HCT116 (cell line): Measurements from ENCODE around the gene ESCO1. TPM values are rescaled to one million over a fixed set of nuclear protein-coding genes. Genes with fewer than 3 reads are reported as not detected.

Experiments used
- ATAC-seq: fragments of 200-7000 bp; cut with Tn5 transposase; 2 replicates; pipeline ENCODE4 v1.9.1; 2020; ENCODE audit warnings: mild to moderate bottlenecking, moderate library complexity
- BruUV-seq: library from RNA; stranded (reverse); fragments of 400-500 nt; replicated peaks from 2 replicates; lab custom pipeline; 2021; lab: Mats Ljungman, UMichigan
- CTCF ChIA-PET: fragments of 300-600 bp; sonication (Branson Sonifier 250); formaldehyde crosslinking; loops from one replicate; lab custom pipeline; 2021; ENCODE audit warnings: antibody characterized with exemption; lab: Charles Lee
- POLR2A ChIA-PET: fragments of 300-600, 350-600 bp; sonication (Branson Sonifier 250); formaldehyde crosslinking; loops from one replicate; lab custom pipeline; 2021; ENCODE audit warnings: antibody characterized with exemption; lab: Charles Lee
- RAD21 ChIA-PET, 2 experiments: fragments of 300-600 bp; sonication (Branson Sonifier 250); formaldehyde crosslinking; loops; one replicate each; lab custom pipeline; 2023; ENCODE audit warnings: low total read pairs in 2 of 2; ENCODE audit not compliant: uncharacterized antibody in 2 of 2, unreplicated experiment in 2 of 2, low non-redundant PET in 1 of 2; lab: Charles Lee
- DNase-seq: peaks from one replicate; pipeline ENCODE4 v3.0.0-alpha.2; 2010; ENCODE audit warnings: low read depth, low spot score
- H2AFZ ChIP-seq: fragments of 200-600 bp; shearing (Covaris generic), sonication (generic); 2 replicates; pipeline ENCODE4 v1.6.1; 2017; ENCODE audit warnings: low read depth, mixed run types, mixed read lengths, antibody characterized with exemption, low read length; ENCODE audit not compliant: poor library complexity, severe bottlenecking
- H3K27ac ChIP-seq: 2 replicates; pipeline ENCODE4 v1.5.1; 2012; ENCODE audit warnings: low read depth, low read length
- H3K27me3 ChIP-seq: fragments of 200-600 bp; sonication (generic); 2 replicates; pipeline ENCODE4 v1.6.1; 2016; ENCODE audit warnings: mixed run types, low read length, mixed read lengths; ENCODE audit not compliant: insufficient read depth
- H3K36me3 ChIP-seq, 2 experiments: fragments of 200-500 bp in 1 of 2; fragments of 200-600 bp in 1 of 2; sonication (Bioruptor generic) in 1 of 2; sonication (generic) in 1 of 2; 2 replicates each; pipeline versions ENCODE4 v1.5.1 to v1.6.1; 2014 to 2016; ENCODE audit warnings: low read length in 2 of 2, inconsistent platforms in 1 of 2, mixed read lengths in 1 of 2, mixed run types in 1 of 2; ENCODE audit not compliant: insufficient read depth in 2 of 2, control insufficient read depth in 1 of 2
- H3K4me1 ChIP-seq, 2 experiments: fragments of 200-600 bp in 1 of 2; sonication (generic) in 1 of 2; 2 replicates each; pipeline versions ENCODE4 v1.5.1 to v1.6.1; 2012 to 2017; ENCODE audit warnings: low read length in 2 of 2, inconsistent platforms in 1 of 2, mild to moderate bottlenecking in 1 of 2, mixed read lengths in 1 of 2, mixed run types in 1 of 2, moderate library complexity in 1 of 2; ENCODE audit not compliant: insufficient read depth in 2 of 2, control insufficient read depth in 1 of 2
- H3K4me2 ChIP-seq: fragments of 200-600 bp; sonication (generic); 2 replicates; pipeline ENCODE4 v1.6.1; 2017; ENCODE audit warnings: mixed run types, low read length, mixed read lengths
- H3K4me3 ChIP-seq, 2 experiments: fragments of 200-600 bp in 1 of 2; sonication (generic) in 1 of 2; replicated peaks in 1 of 2; 2 replicates each; pipeline ENCODE4 v1.5.1; 2011 to 2016; ENCODE audit warnings: low read length in 2 of 2, control low read depth in 1 of 2, low read depth in 1 of 2, mild to moderate bottlenecking in 1 of 2, mixed read lengths in 1 of 2, mixed run types in 1 of 2
- H3K79me2 ChIP-seq: fragments of 200-600 bp; sonication (generic); 2 replicates; pipeline ENCODE4 v1.6.1; 2017; ENCODE audit warnings: mild to moderate bottlenecking, mixed run types, low read length, moderate library complexity, mixed read lengths; ENCODE audit not compliant: insufficient read depth
- H3K9ac ChIP-seq: fragments of 200-600 bp; sonication (generic); 2 replicates; pipeline ENCODE4 v1.6.1; 2016; ENCODE audit warnings: low read length, mixed read lengths
- H3K9me2 ChIP-seq: fragments of 200-600 bp; sonication (generic), shearing (Covaris generic); 2 replicates; pipeline ENCODE4 v1.6.1; 2017; ENCODE audit warnings: mixed run types, mild to moderate bottlenecking, moderate library complexity; ENCODE audit not compliant: insufficient read depth
- H3K9me3 ChIP-seq, 2 experiments: fragments of 200-500 bp in 1 of 2; fragments of 200-600 bp in 1 of 2; sonication (Bioruptor generic) in 1 of 2; sonication (generic) in 1 of 2; 2 replicates each; pipeline ENCODE4 v1.6.1; 2014 to 2017; ENCODE audit warnings: low read length in 2 of 2, mixed read lengths in 2 of 2, inconsistent platforms in 1 of 2, low read depth in 1 of 2, mild to moderate bottlenecking in 1 of 2, mixed run types in 1 of 2, moderate library complexity in 1 of 2; ENCODE audit not compliant: control insufficient read depth in 1 of 2, insufficient read depth in 1 of 2
- H4K20me1 ChIP-seq: fragments of 200-600 bp; sonication (generic), shearing (Covaris generic); 2 replicates; pipeline ENCODE4 v1.6.1; 2017; ENCODE audit warnings: mixed run types, mild to moderate bottlenecking, moderate library complexity; ENCODE audit not compliant: insufficient read depth
- CBX3 ChIP-seq: IDR thresholded peaks from 2 replicates; pipeline ENCODE4 v1.6.1; 2012; ENCODE audit warnings: low read depth
- CEBPB ChIP-seq: IDR thresholded peaks from 2 replicates; pipeline ENCODE4 v1.6.1; 2012; ENCODE audit warnings: low read depth
- EGR1 ChIP-seq: IDR thresholded peaks from 2 replicates; pipeline ENCODE4 v1.6.1; 2012; ENCODE audit warnings: low read depth
- EZH2 ChIP-seq: fragments of 200-600 bp; sonication (generic); IDR thresholded peaks from 2 replicates; pipeline ENCODE4 v1.6.1; 2017; ENCODE audit warnings: antibody characterized with exemption, mixed run types
- EZH2phosphoT487 ChIP-seq: fragments of 200-600 bp; IDR thresholded peaks from 2 replicates; pipeline ENCODE4 v1.6.1; 2018; ENCODE audit warnings: antibody characterized with exemption, borderline replicate concordance
- JUND ChIP-seq: IDR thresholded peaks from 2 replicates; pipeline ENCODE4 v1.6.1; 2012
- POLR2AphosphoS5 ChIP-seq: IDR thresholded peaks from 2 replicates; pipeline ENCODE4 v1.6.1; 2011; ENCODE audit warnings: mild to moderate bottlenecking, low read depth, low read length, moderate library complexity
- RAD21 ChIP-seq: IDR thresholded peaks from 2 replicates; pipeline ENCODE4 v1.6.1; 2012; ENCODE audit warnings: low read depth, mild to moderate bottlenecking
- SIN3A ChIP-seq: IDR thresholded peaks from 2 replicates; pipeline ENCODE4 v1.6.1; 2012; ENCODE audit warnings: low read depth
- SP1 ChIP-seq: IDR thresholded peaks from 2 replicates; pipeline ENCODE4 v1.6.1; 2012; ENCODE audit warnings: low read depth
- SRF ChIP-seq: IDR thresholded peaks from 2 replicates; pipeline ENCODE4 v1.6.1; 2012; ENCODE audit warnings: low read depth
- TCF7L2 ChIP-seq: IDR thresholded peaks from 2 replicates; pipeline ENCODE4 v1.7.0; 2011; ENCODE audit warnings: borderline replicate concordance, inconsistent platforms; ENCODE audit not compliant: insufficient read depth, insufficient read length; ENCODE audit errors: extremely low read depth
- YY1 ChIP-seq: IDR thresholded peaks from 2 replicates; pipeline ENCODE4 v1.6.1; 2011; ENCODE audit warnings: low read length, low read depth, moderate library complexity, mild to moderate bottlenecking; ENCODE audit not compliant: insufficient replicate concordance; ENCODE audit errors: extremely low read depth
- ZFX ChIP-seq: fragments of 450-650 bp; IDR thresholded peaks from 2 replicates; pipeline ENCODE4 v1.6.1; 2017
- intact Hi-C: fragments of 100-400 bp; cut with micrococcal nuclease; formaldehyde crosslinking; loops from 2 replicates; pipeline ENCODE4 v1.10.0; 2022
- total RNA-seq: library from RNA; stranded (reverse); gene quantifications from one replicate; pipeline ENCODE4 v1.2.1, GENCODE V29; 2021; ENCODE audit not compliant: unreplicated experiment
- TF ChIP-seq, protein P1 (sequence below): IDR thresholded peaks from 2 replicates; pipeline ENCODE4 v1.6.1; 2012
- TF ChIP-seq, protein P2 (sequence below): IDR thresholded peaks from 2 replicates; pipeline ENCODE4 v1.6.1; 2012
- TF ChIP-seq, protein P3 (sequence below): IDR thresholded peaks from 2 replicates; pipeline ENCODE4 v1.6.1; 2012; ENCODE audit warnings: low read depth

Gene ESCO1
- total RNA-seq, 1 experiment from 2014 or later: 19.6 TPM

DNA sequence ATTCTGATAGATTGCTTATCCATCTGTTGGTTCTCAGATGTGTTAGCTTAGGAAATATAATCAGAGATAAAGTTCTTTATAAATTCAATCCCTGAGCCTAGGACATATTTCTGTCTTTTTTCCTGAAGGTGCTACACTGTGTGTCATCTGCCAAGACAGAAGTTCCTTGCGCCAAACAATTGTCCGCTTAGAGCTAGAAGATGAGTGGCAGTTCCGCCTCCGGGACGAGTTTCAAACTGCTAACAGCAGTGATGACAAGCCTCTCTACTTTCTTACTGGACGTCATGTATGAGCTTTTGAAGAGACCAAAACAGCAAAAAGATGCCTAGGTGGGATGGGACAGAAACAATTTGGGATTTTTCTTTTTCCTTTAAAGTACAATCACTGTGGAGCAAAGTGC, 78.0 kb downstream of the ESCO1 start (continued):
- TF ChIP-seq EZH2phosphoT487 (no peak), SRF (no peak)

DNA sequence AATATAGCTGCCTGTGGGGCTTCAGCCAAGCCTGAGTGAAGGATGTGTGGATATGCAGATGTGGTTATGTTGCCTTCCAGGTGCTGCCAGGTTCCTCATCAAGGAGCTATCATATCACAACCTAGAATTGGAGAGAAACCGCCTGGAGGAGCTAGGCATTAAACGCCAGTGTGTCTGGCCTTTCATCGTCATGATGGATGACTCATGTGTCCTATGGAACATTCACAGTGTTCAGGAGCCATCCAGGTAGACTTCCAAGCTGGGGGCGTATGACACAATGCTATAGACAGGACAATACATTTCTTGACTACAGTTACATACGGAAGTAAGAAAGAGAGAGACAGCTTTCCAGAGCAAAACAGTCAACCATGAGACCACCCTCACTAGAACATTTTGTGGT, 86.8 kb downstream of the ESCO1 start:
- TF ChIP-seq ZFX: no peak
- no peak for TF ChIP-seq SP1
- no peak for TF ChIP-seq CEBPB
- intact Hi-C loops: no loop called here

GRCh38 chr18:21513292-21513691, 87.2 kb downstream of the ESCO1 start:
- no peak overlapping the region for H3K4me3 ChIP-seq
- intact Hi-C loops: no loop called here
- ChIA-PET POLR2A (no interaction called here), RAD21 (no interaction called here), CTCF (no interaction called here)
- no peaks in the 10 kb centered on the region for H4K20me1 ChIP-seq
- no peak overlapping the region for H2AFZ ChIP-seq
- H3K36me3 ChIP-seq: peaks cover 5% of the 10 kb centered on the region in 2 experiments; a peak in 3 of 4 replicates
- H3K27me3 ChIP-seq: no peaks in the 10 kb centered on the region
- no peaks in the 10 kb centered on the region for H3K9me2 ChIP-seq
- H3K9me3 ChIP-seq: no peaks in the 10 kb centered on the region
- ATAC-seq (no peak), DNase-seq (no peak)
- no peak overlapping the region for H3K4me2 ChIP-seq
- no peaks in the 10 kb centered on the region for H3K79me2 ChIP-seq
- H3K4me1 ChIP-seq: no peaks in the 10 kb centered on the region
- no TSS peak for BruUV-seq
- no peak overlapping the region for H3K9ac ChIP-seq
- H3K27ac ChIP-seq: no peak overlapping the region
- TF ChIP-seq EZH2 (no peak), SP1 (no peak), RAD21 (no peak), EGR1 (no peak), CEBPB (no peak), YY1 (no peak), TCF7L2 (no peak), SRF (no peak), ZFX (no peak), POLR2AphosphoS5 (no peak), SIN3A (no peak), CBX3 (no peak), JUND (no peak)
- TF ChIP-seq, protein P1, sequence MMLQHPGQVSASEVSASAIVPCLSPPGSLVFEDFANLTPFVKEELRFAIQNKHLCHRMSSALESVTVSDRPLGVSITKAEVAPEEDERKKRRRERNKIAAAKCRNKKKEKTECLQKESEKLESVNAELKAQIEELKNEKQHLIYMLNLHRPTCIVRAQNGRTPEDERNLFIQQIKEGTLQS: no peak
- TF ChIP-seq, protein P2, sequence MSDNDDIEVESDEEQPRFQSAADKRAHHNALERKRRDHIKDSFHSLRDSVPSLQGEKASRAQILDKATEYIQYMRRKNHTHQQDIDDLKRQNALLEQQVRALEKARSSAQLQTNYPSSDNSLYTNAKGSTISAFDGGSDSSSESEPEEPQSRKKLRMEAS: no peak
- TF ChIP-seq, protein P3, sequence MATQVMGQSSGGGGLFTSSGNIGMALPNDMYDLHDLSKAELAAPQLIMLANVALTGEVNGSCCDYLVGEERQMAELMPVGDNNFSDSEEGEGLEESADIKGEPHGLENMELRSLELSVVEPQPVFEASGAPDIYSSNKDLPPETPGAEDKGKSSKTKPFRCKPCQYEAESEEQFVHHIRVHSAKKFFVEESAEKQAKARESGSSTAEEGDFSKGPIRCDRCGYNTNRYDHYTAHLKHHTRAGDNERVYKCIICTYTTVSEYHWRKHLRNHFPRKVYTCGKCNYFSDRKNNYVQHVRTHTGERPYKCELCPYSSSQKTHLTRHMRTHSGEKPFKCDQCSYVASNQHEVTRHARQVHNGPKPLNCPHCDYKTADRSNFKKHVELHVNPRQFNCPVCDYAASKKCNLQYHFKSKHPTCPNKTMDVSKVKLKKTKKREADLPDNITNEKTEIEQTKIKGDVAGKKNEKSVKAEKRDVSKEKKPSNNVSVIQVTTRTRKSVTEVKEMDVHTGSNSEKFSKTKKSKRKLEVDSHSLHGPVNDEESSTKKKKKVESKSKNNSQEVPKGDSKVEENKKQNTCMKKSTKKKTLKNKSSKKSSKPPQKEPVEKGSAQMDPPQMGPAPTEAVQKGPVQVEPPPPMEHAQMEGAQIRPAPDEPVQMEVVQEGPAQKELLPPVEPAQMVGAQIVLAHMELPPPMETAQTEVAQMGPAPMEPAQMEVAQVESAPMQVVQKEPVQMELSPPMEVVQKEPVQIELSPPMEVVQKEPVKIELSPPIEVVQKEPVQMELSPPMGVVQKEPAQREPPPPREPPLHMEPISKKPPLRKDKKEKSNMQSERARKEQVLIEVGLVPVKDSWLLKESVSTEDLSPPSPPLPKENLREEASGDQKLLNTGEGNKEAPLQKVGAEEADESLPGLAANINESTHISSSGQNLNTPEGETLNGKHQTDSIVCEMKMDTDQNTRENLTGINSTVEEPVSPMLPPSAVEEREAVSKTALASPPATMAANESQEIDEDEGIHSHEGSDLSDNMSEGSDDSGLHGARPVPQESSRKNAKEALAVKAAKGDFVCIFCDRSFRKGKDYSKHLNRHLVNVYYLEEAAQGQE: no peak

More for the DNA sequence above, 86.8 kb downstream of the ESCO1 start:
- Histone ChIP-seq H3K4me2 (no peak overlapping the region), H3K9me3 (no peaks in the 10 kb centered on the region), H3K79me2 (no peaks in the 10 kb centered on the region), H3K36me3 (peaks cover 5% of the 10 kb centered on the region in 2 experiments; a peak in 3 of 4 replicates), H3K9ac (no peak overlapping the region), H3K9me2 (no peaks in the 10 kb centered on the region), H3K4me1 (no peaks in the 10 kb centered on the region), H3K27ac (no peak overlapping the region), H4K20me1 (no peaks in the 10 kb centered on the region), H3K27me3 (no peaks in the 10 kb centered on the region), H2AFZ (no peak overlapping the region), H3K4me3 (no peak overlapping the region)
- RAD21 ChIA-PET: no interaction called here
- POLR2A ChIA-PET: no interaction called here
- CTCF ChIA-PET: no interaction called here
- no TSS peak for BruUV-seq
- ATAC-seq (no peak), DNase-seq (no peak)
